Measurements from ENCODE around the gene PPFIA2. TPM values are rescaled to one million over a fixed set of nuclear protein-coding genes. Genes with fewer than 3 reads are reported as not detected.

Gene PPFIA2
- polyA plus RNA-seq, 1 donor, result 5.0 TPM

GRCh38 chr12:81546811-81547210 is 212.3 kb downstream of the PPFIA2 start:
- DNase-seq, result no peak

- no peak for DNase-seq
Observed at GRCh38 chr12:81543621-81544139, 215.5 kb downstream of the PPFIA2 start.

GRCh38 chr12:81542065-81543010 is 216.8 kb downstream of the PPFIA2 start:
- no peak for DNase-seq

- DNase-seq, result no peak
Observed at GRCh38 chr12:81541121-81541520, 218.0 kb downstream of the PPFIA2 start.

- DNase-seq, result no peak
Observed at GRCh38 chr12:81539279-81539678, 219.9 kb downstream of the PPFIA2 start.

GRCh38 chr12:81533054-81533453 is 226.1 kb downstream of the PPFIA2 start:
- no peak for DNase-seq

- no peak for DNase-seq
Observed at GRCh38 chr12:81530352-81530751, 228.8 kb downstream of the PPFIA2 start.

- DNase-seq, result no peak
Observed at GRCh38 chr12:81520064-81520945, 238.8 kb downstream of the PPFIA2 start.

GRCh38 chr12:81518638-81519037 is 240.5 kb downstream of the PPFIA2 start:
- no peak for DNase-seq

GRCh38 chr12:81517296-81517695 is 241.9 kb downstream of the PPFIA2 start:
- no peak for DNase-seq

- DNase-seq, result no peak
Observed at GRCh38 chr12:81502912-81503695, 256.0 kb downstream of the PPFIA2 start.

- DNase-seq, result no peak
Observed at GRCh38 chr12:81500788-81501187, 258.4 kb downstream of the PPFIA2 start.

- DNase-seq, result no peak
Observed at GRCh38 chr12:81499809-81500208, 259.3 kb downstream of the PPFIA2 start.

GRCh38 chr12:81492131-81492720 is 266.9 kb downstream of the PPFIA2 start:
- DNase-seq, result no peak

- no peak for DNase-seq
Observed at GRCh38 chr12:81472934-81473333, 286.2 kb downstream of the PPFIA2 start.

- DNase-seq, result no peak
Observed at GRCh38 chr12:81470923-81471322, 288.2 kb downstream of the PPFIA2 start.

GRCh38 chr12:81468206-81468605 is 290.9 kb downstream of the PPFIA2 start:
- no peak for DNase-seq

- DNase-seq, result no peak
Observed at GRCh38 chr12:81465876-81466275, 293.3 kb downstream of the PPFIA2 start.

GRCh38 chr12:81465191-81465590 is 294.0 kb downstream of the PPFIA2 start:
- DNase-seq, result no peak

GRCh38 chr12:81461163-81461562 is 298.0 kb downstream of the PPFIA2 start:
- DNase-seq, result no peak

Data from left kidney (tissue), 2 donors.